Lung (tissue), 4 donors: ENCODE results near the gene USP17L11. TPM values are rescaled to one million over a fixed set of nuclear protein-coding genes. Genes with fewer than 3 reads are reported as not detected.

ENCODE experiments used
- polyA plus RNA-seq, 2 donors: library from polyadenylated mRNA; stranded (reverse); fragments of 200-250 nt; gene quantifications; one replicate each; pipeline ENCODE4 v1.2.1, GENCODE V29; 2013
- total RNA-seq, 2 donors: library from RNA; depleted of rRNA in 1 of 2; stranded (reverse); fragments of >200 nt in 1 of 2; gene quantifications; one replicate each; pipeline ENCODE4 v1.2.1, GENCODE V29; 2014 to 2021
- donor health status: Bipolar disorder and iron deficiency.
- donor health status: healthy.
- donor health status: DM: yes; HTN: yes; CAD: no.

USP17L11 gene
- total and polyA plus RNA-seq, 4 donors, result not detected

Other genes with a start within 250 kb of the USP17L11 start
- not detected for gene FAM90A26, start 45.0 kb upstream of the USP17L11 start, total RNA-seq
- gene FAM90A26, start 45.0 kb upstream of the USP17L11 start, polyA plus RNA-seq, result not detected
- gene USP17L10, start 4.7 kb upstream of the USP17L11 start, total RNA-seq, result not detected
- not detected for gene USP17L10, start 4.7 kb upstream of the USP17L11 start, polyA plus RNA-seq
- gene USP17L12, start 4.7 kb downstream of the USP17L11 start, total RNA-seq, result not detected
- not detected for gene USP17L12, start 4.7 kb downstream of the USP17L11 start, polyA plus RNA-seq
- not detected for gene USP17L13, start 9.5 kb downstream of the USP17L11 start, total RNA-seq
- gene USP17L13, start 9.5 kb downstream of the USP17L11 start, polyA plus RNA-seq, result not detected
- gene USP17L15, start 19.0 kb downstream of the USP17L11 start, total RNA-seq, result not detected
- not detected for gene USP17L15, start 19.0 kb downstream of the USP17L11 start, polyA plus RNA-seq
- not detected for gene USP17L17, start 28.5 kb downstream of the USP17L11 start, total RNA-seq
- gene USP17L17, start 28.5 kb downstream of the USP17L11 start, polyA plus RNA-seq, result not detected
- gene USP17L18, start 33.2 kb downstream of the USP17L11 start, total RNA-seq, result not detected
- not detected for gene USP17L18, start 33.2 kb downstream of the USP17L11 start, polyA plus RNA-seq
- gene USP17L19, start 38.0 kb downstream of the USP17L11 start, total RNA-seq, result not detected
- gene USP17L19, start 38.0 kb downstream of the USP17L11 start, polyA plus RNA-seq, result not detected
- not detected for gene USP17L20, start 42.7 kb downstream of the USP17L11 start, total RNA-seq
- not detected for gene USP17L20, start 42.7 kb downstream of the USP17L11 start, polyA plus RNA-seq
- gene USP17L21, start 47.5 kb downstream of the USP17L11 start, total RNA-seq, result not detected
- not detected for gene USP17L21, start 47.5 kb downstream of the USP17L11 start, polyA plus RNA-seq
- gene USP17L22, start 52.2 kb downstream of the USP17L11 start, total RNA-seq, result not detected
- not detected for gene USP17L22, start 52.2 kb downstream of the USP17L11 start, polyA plus RNA-seq
- gene USP17L24, start 109.8 kb downstream of the USP17L11 start, total RNA-seq, result not detected
- not detected for gene USP17L24, start 109.8 kb downstream of the USP17L11 start, polyA plus RNA-seq
- not detected for gene USP17L25, start 114.5 kb downstream of the USP17L11 start, total RNA-seq
- not detected for gene USP17L25, start 114.5 kb downstream of the USP17L11 start, polyA plus RNA-seq
- gene USP17L26, start 119.3 kb downstream of the USP17L11 start, total RNA-seq, result not detected
- not detected for gene USP17L26, start 119.3 kb downstream of the USP17L11 start, polyA plus RNA-seq
- gene USP17L5, start 124.0 kb downstream of the USP17L11 start, total RNA-seq, result not detected
- gene USP17L5, start 124.0 kb downstream of the USP17L11 start, polyA plus RNA-seq, result not detected
- not detected for gene USP17L27, start 128.7 kb downstream of the USP17L11 start, total RNA-seq
- gene USP17L27, start 128.7 kb downstream of the USP17L11 start, polyA plus RNA-seq, result not detected
- gene USP17L28, start 133.5 kb downstream of the USP17L11 start, total RNA-seq, result not detected
- not detected for gene USP17L28, start 133.5 kb downstream of the USP17L11 start, polyA plus RNA-seq
- gene USP17L29, start 138.2 kb downstream of the USP17L11 start, total RNA-seq, result not detected
- not detected for gene USP17L29, start 138.2 kb downstream of the USP17L11 start, polyA plus RNA-seq
- gene USP17L30, start 147.7 kb downstream of the USP17L11 start, total RNA-seq, result not detected
- gene USP17L30, start 147.7 kb downstream of the USP17L11 start, polyA plus RNA-seq, result not detected
- gene DEFB131A, start 229.0 kb downstream of the USP17L11 start, total RNA-seq, result not detected
- not detected for gene DEFB131A, start 229.0 kb downstream of the USP17L11 start, polyA plus RNA-seq